GM12878 (cell line): Measurements from ENCODE around the gene ATP8B1. TPM values are rescaled to one million over a fixed set of nuclear protein-coding genes. Genes with fewer than 3 reads are reported as not detected.

Source experiments
- ATAC-seq: fragments of 200-7000 bp; cut with Tn5 transposase; 3 replicates; pipeline ENCODE4 v1.9.1; 2020; ENCODE audit warnings: mild to moderate bottlenecking, moderate library complexity
- BruUV-seq: library from RNA; stranded (reverse); fragments of 400-500 nt; replicated peaks from 2 replicates; lab custom pipeline; 2021; lab: Mats Ljungman, UMichigan
- CTCF ChIA-PET: fragments of 300-600 bp; sonication (Branson Sonifier 250); formaldehyde crosslinking; extraction: SDS; loops from one replicate; lab custom pipeline; 2021; ENCODE audit warnings: inconsistent platforms; lab: Yijun Ruan, JAX
- POLR2A ChIA-PET: fragments of 350-600 bp; formaldehyde crosslinking; extraction: SDS; loops from one replicate; lab custom pipeline; 2021; ENCODE audit warnings: inconsistent platforms; lab: Charles Lee
- RAD21 ChIA-PET: fragments of 300-600 bp; sonication (Branson Sonifier 250); formaldehyde crosslinking; loops from one replicate; lab custom pipeline; 2023; ENCODE audit warnings: antibody characterized with exemption; ENCODE audit not compliant: unreplicated experiment; lab: Charles Lee
- SMC1A ChIA-PET: fragments of 300-600 bp; sonication (Branson Sonifier 250); formaldehyde crosslinking; loops from one replicate; lab custom pipeline; 2023; ENCODE audit not compliant: unreplicated experiment, uncharacterized antibody; lab: Charles Lee
- DNase-seq: peaks from one replicate; pipeline ENCODE4 v3.0.0-alpha.2; 2011; ENCODE audit warnings: low read depth, low spot score
- FAIRE-seq: peaks from 3 replicates; lab custom pipeline; 2011; peaks lifted over from hg19 to GRCh38; lab: Jason Lieb, UNC
- H2AFZ ChIP-seq: 2 replicates; pipeline ENCODE4 v1.6.0; 2011; ENCODE audit warnings: low read depth, low read length, control low read depth; ENCODE audit not compliant: control insufficient read depth
- H3K27ac ChIP-seq: 2 replicates; pipeline ENCODE4 v1.5.1; 2011; ENCODE audit warnings: control low read depth; ENCODE audit not compliant: control insufficient read depth, insufficient read depth
- H3K27me3 ChIP-seq, 2 experiments: replicated peaks in 1 of 2; 2 replicates each; pipeline versions ENCODE4 v1.6.0 to v1.6.1; 2011; ENCODE audit warnings: low read length in 1 of 2; ENCODE audit not compliant: control insufficient read depth in 2 of 2, insufficient read depth in 2 of 2
- H3K36me3 ChIP-seq, 2 experiments: 2 replicates each; pipeline ENCODE4 v1.5.1; 2011; ENCODE audit warnings: low read length in 1 of 2; ENCODE audit not compliant: control insufficient read depth in 2 of 2, insufficient read depth in 2 of 2
- H3K4me1 ChIP-seq: 2 replicates; pipeline ENCODE4 v1.6.1; 2011; ENCODE audit warnings: mild to moderate bottlenecking, low read length, moderate library complexity, mixed read lengths; ENCODE audit not compliant: control insufficient read depth, insufficient read depth
- H3K4me2 ChIP-seq: 2 replicates; pipeline ENCODE4 v1.6.0; 2011; ENCODE audit warnings: control low read depth; ENCODE audit not compliant: control insufficient read depth, insufficient read depth
- H3K4me3 ChIP-seq: fragments of 200-600 bp; sonication (generic); 2 replicates; pipeline ENCODE4 v1.5.1; 2016
- H3K79me2 ChIP-seq: 2 replicates; pipeline ENCODE4 v1.6.0; 2011; ENCODE audit warnings: low read length; ENCODE audit not compliant: control insufficient read depth, insufficient read depth
- H3K9ac ChIP-seq: 2 replicates; pipeline ENCODE4 v1.8.0; 2011; ENCODE audit warnings: low read length, control low read depth, mixed read lengths; ENCODE audit not compliant: control insufficient read depth, insufficient read depth
- H3K9me3 ChIP-seq: replicated peaks from 3 replicates; pipeline ENCODE4 v1.5.1; 2011; ENCODE audit warnings: mild to moderate bottlenecking, low read length; ENCODE audit not compliant: control insufficient read depth, insufficient read depth
- H4K20me1 ChIP-seq: 2 replicates; pipeline ENCODE4 v1.6.0; 2011; ENCODE audit not compliant: control insufficient read depth, insufficient read depth
- CHD4 ChIP-seq: fragments of 200-600 bp; sonication (generic); IDR thresholded peaks from 2 replicates; pipeline ENCODE4 v1.6.1; 2016; ENCODE audit warnings: mild to moderate bottlenecking
- CREB1 ChIP-seq: IDR thresholded peaks from 2 replicates; pipeline ENCODE4 v1.6.1; 2012; ENCODE audit warnings: low read depth, mild to moderate bottlenecking, inconsistent platforms
- CREM ChIP-seq: IDR thresholded peaks from 2 replicates; pipeline ENCODE4 v1.6.1; 2014; ENCODE audit warnings: antibody characterized with exemption, low read depth
- E2F8 ChIP-seq: fragments of 450-650 bp; IDR thresholded peaks from 2 replicates; pipeline ENCODE4 v1.6.1; 2018; ENCODE audit warnings: mild to moderate bottlenecking, low read depth, moderate library complexity; ENCODE audit not compliant: partially characterized antibody
- FOS ChIP-seq: IDR thresholded peaks from 3 replicates; pipeline ENCODE4 v1.6.1; 2011; ENCODE audit warnings: borderline replicate concordance; ENCODE audit not compliant: insufficient read length; ENCODE audit errors: extremely low read depth
- HDGF ChIP-seq: fragments of 450-650 bp; IDR thresholded peaks from 2 replicates; pipeline ENCODE4 v1.6.1; 2016; ENCODE audit warnings: antibody characterized with exemption
- JUNB ChIP-seq: IDR thresholded peaks from 2 replicates; pipeline ENCODE4 v1.6.1; 2016; ENCODE audit warnings: antibody characterized with exemption, mild to moderate bottlenecking
- MEF2A ChIP-seq: IDR thresholded peaks from 2 replicates; pipeline ENCODE4 v1.6.1; 2011; ENCODE audit warnings: low read depth, mild to moderate bottlenecking, low read length, moderate library complexity; ENCODE audit not compliant: insufficient read depth
- NFIC ChIP-seq: IDR thresholded peaks from 2 replicates; pipeline ENCODE4 v1.6.1; 2012; ENCODE audit warnings: low read depth, mild to moderate bottlenecking, inconsistent platforms, low read length, moderate library complexity
- NR2C1 ChIP-seq: fragments of 450-650 bp; IDR thresholded peaks from 2 replicates; pipeline ENCODE4 v1.6.1; 2017; ENCODE audit warnings: antibody characterized with exemption, mild to moderate bottlenecking, moderate library complexity
- NRF1 ChIP-seq: conservative IDR thresholded peaks from 2 replicates; pipeline ENCODE4 v1.6.1; 2011; ENCODE audit warnings: mild to moderate bottlenecking, low read depth, low read length, improper control_type of control experiment
- POU2F2 ChIP-seq: IDR thresholded peaks from 3 replicates; pipeline ENCODE4 v1.6.1; 2011; ENCODE audit warnings: low read depth, mild to moderate bottlenecking, low read length, borderline replicate concordance
- ZBTB4 ChIP-seq: fragments of 450-650 bp; formaldehyde crosslinking; IDR thresholded peaks from 2 replicates; pipeline ENCODE4 v1.4.0; 2022; ENCODE audit warnings: mild to moderate bottlenecking, moderate library complexity
- WGBS: methylation state at CpG from one replicate; pipeline ENCODE4 v1.1.6; 2016; ENCODE audit warnings: low lambda C conversion rate; ENCODE audit not compliant: insufficient replicate concordance, insufficient coverage; ENCODE audit errors: missing lambda C conversion rate; 5-methylcytosine and 5-hydroxymethylcytosine counted together
- in situ Hi-C: fragments of 300-500 bp; cut with MboI; formaldehyde crosslinking; loops from 9 replicates; pipeline ENCODE4 v1.14.3; 2018; ENCODE audit warnings: mixed read lengths
- intact Hi-C: fragments of 100-400 bp; cut with micrococcal nuclease; formaldehyde crosslinking; loops from one replicate; pipeline ENCODE4 v1.14.2; 2022; ENCODE audit not compliant: unreplicated experiment
- polyA plus RNA-seq, 11 experiments: library from polyadenylated mRNA; depleted of rRNA in 4 of 11; unstranded in 6 of 11; stranded (reverse) in 5 of 11; fragments of >200 nt; fragmentation: Nextera tagmentation in 4 of 11; fragmentation: Illumina TruSeq in 1 of 11; extraction: Ambion mirVana in 4 of 11; extraction: Trizol in 1 of 11; gene quantifications; 1 replicate in 1 of 11; 2 replicates in 10 of 11; pipeline versions ENCODE4 v1.2.1 to v1.2.3, GENCODE V29; 2011 to 2016; ENCODE audit warnings: inconsistent platforms in 2 of 11, missing spikeins in 2 of 11, low read depth in 1 of 11
- total RNA-seq, 4 experiments: library from RNA; depleted of rRNA in 3 of 4; stranded (reverse); fragments of >200 nt in 3 of 4; fragmentation: Illumina TruSeq in 1 of 4; extraction: Trizol in 1 of 4; gene quantifications; 2 replicates each; pipeline versions ENCODE4 v1.2.1 to v1.2.3, GENCODE V29; 2013 to 2021
- TF ChIP-seq, protein P1 (sequence below): IDR thresholded peaks from 2 replicates; pipeline ENCODE4 v1.6.1; 2012; ENCODE audit warnings: low read depth, low read length, improper control_type of control experiment

The ATP8B1 gene
- total and polyA plus RNA-seq, 10 of the 15 experiments (the other 5 are each of a cell fraction or from before 2014, with no cell fraction given), result 0.03 to 0.37 (median 0.11) TPM

GRCh38 chr18:57708288-57708687 is 94.8 kb downstream of the ATP8B1 start (continued):
- TF ChIP-seq NRF1, result no peak
- TF ChIP-seq ZBTB4 (CRISPR knock-in tag), result no peak
- no peak for TF ChIP-seq CHD4
- no peak for TF ChIP-seq MEF2A

DNA sequence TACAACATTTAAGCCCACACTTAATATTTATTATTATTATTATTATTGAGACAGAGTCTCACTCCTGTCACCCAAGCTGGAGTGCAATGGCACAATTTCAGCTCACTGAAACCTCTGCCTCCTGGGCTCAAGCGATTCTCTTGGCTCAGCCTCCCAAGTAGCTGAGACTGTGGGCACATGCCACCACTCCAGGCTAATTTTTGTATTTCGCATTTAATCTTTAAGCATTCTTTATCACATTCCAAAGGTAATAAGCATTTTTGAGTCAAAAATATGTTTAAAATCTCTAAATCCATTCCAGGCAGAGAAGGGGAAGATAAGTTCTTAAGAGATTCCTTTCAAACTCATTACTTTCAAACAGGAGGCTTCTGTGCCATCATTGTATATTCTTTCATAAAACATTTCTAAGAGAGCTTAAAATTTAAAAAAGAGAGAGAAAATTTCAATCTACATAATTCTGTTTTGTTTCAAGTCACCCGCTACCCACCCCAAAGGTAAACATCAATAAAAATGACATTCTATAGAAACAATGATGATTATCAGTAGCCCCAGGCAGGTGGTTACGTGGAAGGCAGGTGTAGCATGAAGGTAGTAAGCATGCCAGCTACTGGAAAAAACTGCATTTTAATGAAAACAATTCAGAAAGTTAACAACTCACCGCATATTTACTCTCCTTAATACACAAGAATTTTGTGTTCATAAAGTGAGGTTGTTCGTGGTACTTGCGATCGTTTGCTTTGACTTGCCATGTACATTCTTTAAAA is 97.1 kb downstream of the ATP8B1 start:
- in situ Hi-C loops, result no loop called here
- WGBS, result 74% methylated on average over 8 of the region's 8 CpGs
- H3K4me3 ChIP-seq, result no peak overlapping the region
- H3K27me3 ChIP-seq, result no peaks in the 10 kb centered on the region
- no TSS peak for BruUV-seq
- CTCF ChIA-PET, result no interaction called here
- ATAC-seq, result no peak
- no peak for DNase-seq
- H3K4me1 ChIP-seq, result no peaks in the 10 kb centered on the region
- SMC1A ChIA-PET, result no interaction called here
- no peak overlapping the region for H3K27ac ChIP-seq
- RAD21 ChIA-PET, result no interaction called here
- no peak overlapping the region for H3K4me2 ChIP-seq
- no peaks in the 10 kb centered on the region for H3K36me3 ChIP-seq
- POLR2A ChIA-PET, result no interaction called here
- H3K9me3 ChIP-seq, result no peaks in the 10 kb centered on the region
- no peaks in the 10 kb centered on the region for H4K20me1 ChIP-seq
- H3K9ac ChIP-seq, result no peak overlapping the region
- intact Hi-C loops, result no loop called here
- FAIRE-seq, result no peak
- no peaks in the 10 kb centered on the region for H3K79me2 ChIP-seq
- H2AFZ ChIP-seq, result no peak overlapping the region
- no peak for TF ChIP-seq HDGF
- TF ChIP-seq CREB1, result no peak
- TF ChIP-seq, protein P1, sequence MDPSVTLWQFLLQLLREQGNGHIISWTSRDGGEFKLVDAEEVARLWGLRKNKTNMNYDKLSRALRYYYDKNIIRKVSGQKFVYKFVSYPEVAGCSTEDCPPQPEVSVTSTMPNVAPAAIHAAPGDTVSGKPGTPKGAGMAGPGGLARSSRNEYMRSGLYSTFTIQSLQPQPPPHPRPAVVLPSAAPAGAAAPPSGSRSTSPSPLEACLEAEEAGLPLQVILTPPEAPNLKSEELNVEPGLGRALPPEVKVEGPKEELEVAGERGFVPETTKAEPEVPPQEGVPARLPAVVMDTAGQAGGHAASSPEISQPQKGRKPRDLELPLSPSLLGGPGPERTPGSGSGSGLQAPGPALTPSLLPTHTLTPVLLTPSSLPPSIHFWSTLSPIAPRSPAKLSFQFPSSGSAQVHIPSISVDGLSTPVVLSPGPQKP, result no peak
- TF ChIP-seq CREM, result no peak
- TF ChIP-seq FOS, result no peak
- TF ChIP-seq POU2F2, result no peak
- no peak for TF ChIP-seq JUNB
- no peak for TF ChIP-seq E2F8
- TF ChIP-seq NR2C1, result no peak
- no peak for TF ChIP-seq NFIC
